Measurements from ENCODE around the gene C1orf185. TPM values are rescaled to one million over a fixed set of nuclear protein-coding genes. Genes with fewer than 3 reads are reported as not detected.
"Not testable (repeated sequence)": the region's sequence is repeated elsewhere in the genome, so short reads cannot be mapped to it uniquely, and the experiment has no call there.

Gene C1orf185
- total RNA-seq, 3 donors from 2014 or later = not detected

GRCh38 chr1:51170342-51170741 is 68.3 kb downstream of the C1orf185 start:
- TF ChIP-seq, protein P1, sequence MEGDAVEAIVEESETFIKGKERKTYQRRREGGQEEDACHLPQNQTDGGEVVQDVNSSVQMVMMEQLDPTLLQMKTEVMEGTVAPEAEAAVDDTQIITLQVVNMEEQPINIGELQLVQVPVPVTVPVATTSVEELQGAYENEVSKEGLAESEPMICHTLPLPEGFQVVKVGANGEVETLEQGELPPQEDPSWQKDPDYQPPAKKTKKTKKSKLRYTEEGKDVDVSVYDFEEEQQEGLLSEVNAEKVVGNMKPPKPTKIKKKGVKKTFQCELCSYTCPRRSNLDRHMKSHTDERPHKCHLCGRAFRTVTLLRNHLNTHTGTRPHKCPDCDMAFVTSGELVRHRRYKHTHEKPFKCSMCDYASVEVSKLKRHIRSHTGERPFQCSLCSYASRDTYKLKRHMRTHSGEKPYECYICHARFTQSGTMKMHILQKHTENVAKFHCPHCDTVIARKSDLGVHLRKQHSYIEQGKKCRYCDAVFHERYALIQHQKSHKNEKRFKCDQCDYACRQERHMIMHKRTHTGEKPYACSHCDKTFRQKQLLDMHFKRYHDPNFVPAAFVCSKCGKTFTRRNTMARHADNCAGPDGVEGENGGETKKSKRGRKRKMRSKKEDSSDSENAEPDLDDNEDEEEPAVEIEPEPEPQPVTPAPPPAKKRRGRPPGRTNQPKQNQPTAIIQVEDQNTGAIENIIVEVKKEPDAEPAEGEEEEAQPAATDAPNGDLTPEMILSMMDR (IDR thresholded peaks at IDR 0.05) = no peak
- intact Hi-C loops (cut with DNase I, micrococcal nuclease) = no loop called here
- peak; percentile 76 for ATAC-seq

GRCh38 chr1:51172811-51173210 is 70.8 kb downstream of the C1orf185 start:
- no peak for DNase-seq
- no peak for ATAC-seq
- Histone ChIP-seq H3K4me1 (ENCODE audit: low read depth) (no peaks in the 10 kb centered on the region), H3K36me3 (ENCODE audit: low read depth) (no peaks in the 10 kb centered on the region), H3K4me3 (no peak overlapping the region), H3K9me3 (no peaks in the 10 kb centered on the region)
- intact Hi-C loops (cut with DNase I, micrococcal nuclease) = no loop called here
- TF ChIP-seq, protein P1 (IDR thresholded peaks at IDR 0.05) = no peak

More at GRCh38 chr1:51170342-51170741, 68.3 kb downstream of the C1orf185 start:
- no peaks in the 10 kb centered on the region for H3K36me3 ChIP-seq (ENCODE audit: low read depth)
- H3K4me3 ChIP-seq = no peak overlapping the region
- no peak for DNase-seq
- no peaks in the 10 kb centered on the region for H3K4me1 ChIP-seq (ENCODE audit: low read depth)
- H3K9me3 ChIP-seq = no peaks in the 10 kb centered on the region

GRCh38 chr1:51175278-51175677 is 73.2 kb downstream of the C1orf185 start:
- intact Hi-C loops (cut with DNase I, micrococcal nuclease) = no loop called here

GRCh38 chr1:51177988-51178387 is 76.0 kb downstream of the C1orf185 start:
- intact Hi-C loops (cut with DNase I, micrococcal nuclease); ATAC-seq; DNase-seq; H3K36me3 ChIP-seq (ENCODE audit: low read depth); H3K9me3 ChIP-seq; H3K4me3 ChIP-seq; H3K4me1 ChIP-seq (ENCODE audit: low read depth): not testable (repeated sequence)

More at GRCh38 chr1:51175278-51175677, 73.2 kb downstream of the C1orf185 start:
- H3K4me1 ChIP-seq (ENCODE audit: low read depth) = no peaks in the 10 kb centered on the region
- TF ChIP-seq, protein P1 (IDR thresholded peaks at IDR 0.05) = no peak
- peak; percentile 23 for ATAC-seq
- DNase-seq = no peak
- no peak overlapping the region for H3K4me3 ChIP-seq
- H3K9me3 ChIP-seq = no peaks in the 10 kb centered on the region
- no peaks in the 10 kb centered on the region for H3K36me3 ChIP-seq (ENCODE audit: low read depth)

GRCh38 chr1:51188230-51188629 is 86.2 kb downstream of the C1orf185 start:
- intact Hi-C loops (cut with DNase I, micrococcal nuclease) = loop anchor here (5.0 to 10.0 kb wide), 2 partner anchors 261 to 413 kb away; no protein-coding TSS in a partner anchor
- no peak for ATAC-seq

DNA sequence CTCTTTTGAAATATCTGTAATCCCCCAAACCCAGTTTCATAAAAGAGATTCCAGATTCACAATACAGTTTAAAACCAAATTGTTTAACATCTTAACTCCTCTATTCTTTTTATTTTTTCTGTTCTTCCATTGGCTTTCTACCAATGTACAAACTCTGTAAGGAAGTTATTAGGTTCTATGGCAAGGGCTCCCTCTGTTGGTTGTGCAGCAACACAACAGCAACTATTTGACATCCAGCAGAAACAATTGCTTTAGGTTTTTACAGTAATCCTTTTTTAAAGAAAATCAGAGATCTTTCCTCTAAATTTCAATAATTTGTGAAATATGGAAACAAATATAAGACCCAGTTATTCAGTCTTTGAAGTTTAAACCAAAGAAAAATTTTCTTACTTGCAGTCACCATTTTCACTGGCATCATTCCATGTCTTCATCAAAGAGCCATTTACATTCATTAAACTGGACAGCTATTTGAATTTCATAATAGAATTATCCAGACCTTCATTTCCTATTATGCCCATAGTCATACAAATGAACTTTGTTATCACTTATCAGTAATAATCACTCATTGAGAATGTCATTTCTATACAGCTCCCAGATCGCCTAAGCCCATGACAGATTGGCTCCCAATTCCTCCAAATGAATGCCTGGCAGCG is 87.5 kb downstream of the C1orf185 start:
- H3K4me3 ChIP-seq = no peak overlapping the region
- peak; percentile 72 for ATAC-seq
- no peaks in the 10 kb centered on the region for H3K36me3 ChIP-seq (ENCODE audit: low read depth)
- DNase-seq = peak in 1 of 3 donors; percentile 45
- intact Hi-C loops (cut with DNase I, micrococcal nuclease) = loop anchor here (5.0 to 10.0 kb wide), 2 partner anchors 262 to 415 kb away; no protein-coding TSS in a partner anchor
- H3K9me3 ChIP-seq = no peaks in the 10 kb centered on the region
- no peaks in the 10 kb centered on the region for H3K4me1 ChIP-seq (ENCODE audit: low read depth)
- TF ChIP-seq, protein P1 (IDR thresholded peaks at IDR 0.05) = peak; percentile 70

More at GRCh38 chr1:51188230-51188629, 86.2 kb downstream of the C1orf185 start:
- H3K9me3 ChIP-seq = no peaks in the 10 kb centered on the region
- no peak for DNase-seq
- H3K4me3 ChIP-seq = no peak overlapping the region
- no peaks in the 10 kb centered on the region for H3K36me3 ChIP-seq (ENCODE audit: low read depth)
- H3K4me1 ChIP-seq (ENCODE audit: low read depth) = no peaks in the 10 kb centered on the region
- TF ChIP-seq, protein P1 (IDR thresholded peaks at IDR 0.05) = no peak
